ENCODE data around the gene STXBP4. TPM values are rescaled to one million over a fixed set of nuclear protein-coding genes. Genes with fewer than 3 reads are reported as not detected.

STXBP4 gene
- total RNA-seq, 1 experiment from 2014 or later, result 16.5 TPM

DNA sequence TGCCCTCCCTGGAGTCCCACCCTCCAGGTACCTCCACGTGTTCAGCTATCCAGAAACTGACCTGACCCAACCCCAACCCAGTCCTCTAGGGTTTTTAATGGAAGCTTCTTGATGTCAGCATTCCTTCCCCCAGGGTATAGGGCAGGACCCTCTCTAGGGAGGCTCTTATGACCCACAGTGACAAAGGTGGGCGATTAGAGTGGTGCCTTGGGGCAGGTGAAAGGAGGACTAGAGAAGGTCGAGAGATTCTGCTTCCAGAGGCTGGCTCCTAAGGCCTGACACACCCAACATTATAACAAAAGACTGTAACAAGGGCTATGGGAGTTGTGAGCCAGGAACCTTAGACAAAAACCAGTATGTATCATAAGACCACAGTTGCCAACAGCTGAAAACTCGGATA lies 17.3 kb upstream of the STXBP4 start:
- Mint-ChIP-seq H3K9me3 (no peaks in the 10 kb centered on the region), H3K4me1 (no peaks in the 10 kb centered on the region), H3K36me3 (ENCODE audit: insufficient read depth in 1 of 3, low read depth in 3 of 3) (peaks cover 34 to 72% (median 56%) of the 10 kb centered on the region in 3 experiments), H3K27ac (no peak overlapping the region), H3K4me3 (no peak overlapping the region), H3K27me3 (ENCODE audit: low read depth) (no peaks in the 10 kb centered on the region)
- H3K56ac ChIP-seq (ENCODE audit: insufficient read length, low read depth, low read length), result no peak overlapping the region
- no peak overlapping the region for H3K4me2 ChIP-seq (ENCODE audit: insufficient read depth, insufficient read length, low read length)
- no peaks in the 10 kb centered on the region for H3K4me1 ChIP-seq (ENCODE audit: insufficient read depth, low read length)
- H3K4ac ChIP-seq (ENCODE audit: low read depth, low read length), result no peak overlapping the region
- no peaks in the 10 kb centered on the region for H3K79me1 ChIP-seq (ENCODE audit: insufficient read depth, low read depth, low read length, poor library complexity, severe bottlenecking)
- no peak overlapping the region for H3T11ph ChIP-seq (ENCODE audit: low read length)
- no peak overlapping the region for H3K27ac ChIP-seq (ENCODE audit: insufficient read length, low read depth, low read length)
- H2BK20ac ChIP-seq (ENCODE audit: low read depth, low read length, poor library complexity, severe bottlenecking), result no peak overlapping the region
- no peak overlapping the region for H2BK120ac ChIP-seq (ENCODE audit: low read depth, low read length, poor library complexity, severe bottlenecking)
- whole genome bisulfite sequencing (ENCODE audit: extremely low coverage, insufficient read length, low lambda C conversion rate), result no CpG with 5 or more reads among the region's 4 CpGs
- no peak overlapping the region for H4K91ac ChIP-seq (ENCODE audit: insufficient read length, low read depth, low read length)
- no peaks in the 10 kb centered on the region for H3K9me3 ChIP-seq (ENCODE audit: control insufficient read depth, low read depth, low read length)
- H2BK5ac ChIP-seq (ENCODE audit: insufficient read length, low read length), result no peak overlapping the region
- H4K8ac ChIP-seq (replicated peaks; ENCODE audit: insufficient read length, low read depth, low read length), result no peak overlapping the region
- no peak overlapping the region for H4K5ac ChIP-seq (ENCODE audit: insufficient read length, low read depth, low read length)
- H2BK12ac ChIP-seq (ENCODE audit: insufficient read length, low read depth, low read length), result no peak overlapping the region
- TF ChIP-seq, protein P1, sequence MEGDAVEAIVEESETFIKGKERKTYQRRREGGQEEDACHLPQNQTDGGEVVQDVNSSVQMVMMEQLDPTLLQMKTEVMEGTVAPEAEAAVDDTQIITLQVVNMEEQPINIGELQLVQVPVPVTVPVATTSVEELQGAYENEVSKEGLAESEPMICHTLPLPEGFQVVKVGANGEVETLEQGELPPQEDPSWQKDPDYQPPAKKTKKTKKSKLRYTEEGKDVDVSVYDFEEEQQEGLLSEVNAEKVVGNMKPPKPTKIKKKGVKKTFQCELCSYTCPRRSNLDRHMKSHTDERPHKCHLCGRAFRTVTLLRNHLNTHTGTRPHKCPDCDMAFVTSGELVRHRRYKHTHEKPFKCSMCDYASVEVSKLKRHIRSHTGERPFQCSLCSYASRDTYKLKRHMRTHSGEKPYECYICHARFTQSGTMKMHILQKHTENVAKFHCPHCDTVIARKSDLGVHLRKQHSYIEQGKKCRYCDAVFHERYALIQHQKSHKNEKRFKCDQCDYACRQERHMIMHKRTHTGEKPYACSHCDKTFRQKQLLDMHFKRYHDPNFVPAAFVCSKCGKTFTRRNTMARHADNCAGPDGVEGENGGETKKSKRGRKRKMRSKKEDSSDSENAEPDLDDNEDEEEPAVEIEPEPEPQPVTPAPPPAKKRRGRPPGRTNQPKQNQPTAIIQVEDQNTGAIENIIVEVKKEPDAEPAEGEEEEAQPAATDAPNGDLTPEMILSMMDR (conservative IDR thresholded peaks at IDR 0.05), result no peak
- no peak overlapping the region for H2AFZ ChIP-seq (ENCODE audit: low read length)
- H2AK5ac ChIP-seq (ENCODE audit: insufficient read length, low read length), result no peak overlapping the region
- no peak overlapping the region for H3K9ac ChIP-seq (ENCODE audit: extremely low read depth, insufficient read length, low read length)
- no peak for DNase-seq
- H2BK15ac ChIP-seq (ENCODE audit: low read depth, low read length), result no peak overlapping the region
- no peak overlapping the region for H3K23ac ChIP-seq (ENCODE audit: insufficient read length, low read depth, low read length)
- H3K79me2 ChIP-seq (ENCODE audit: insufficient read depth, low read length), result no peaks in the 10 kb centered on the region
- no peak overlapping the region for H3K14ac ChIP-seq (ENCODE audit: insufficient read depth, low read length)
- H3K23me2 ChIP-seq (ENCODE audit: insufficient read length, low read depth, low read length, poor library complexity, severe bottlenecking), result no peaks in the 10 kb centered on the region
- no peaks in the 10 kb centered on the region for H4K20me1 ChIP-seq (ENCODE audit: control insufficient read depth, insufficient read depth, insufficient read length)
- no peaks in the 10 kb centered on the region for H3K27me3 ChIP-seq (ENCODE audit: insufficient read depth, low read length)
- no peak overlapping the region for H3K18ac ChIP-seq (ENCODE audit: insufficient read length, low read depth, low read length)

All from H9 (cell line).